SK-N-DZ (cell line): ENCODE measurements around the gene PHF2. TPM values are rescaled to one million over a fixed set of nuclear protein-coding genes. Genes with fewer than 3 reads are reported as not detected.

ENCODE experiments used
- DNase-seq: peaks from one replicate; pipeline ENCODE4 v3.0.0-alpha.2; 2015; ENCODE audit warnings: low spot score
- polyA plus RNA-seq, 2 experiments: library from polyadenylated mRNA; depleted of rRNA; stranded (reverse); fragments of >200 nt; gene quantifications; 2 replicates each; pipeline ENCODE4 v1.2.3, GENCODE V29; 2014

Gene PHF2
- 19.9 and 24.4 TPM in 2 replicates for polyA plus RNA-seq (2014; cell fraction: cytosol; rRNA removed)
- 21.9 and 23.1 TPM in 2 replicates for polyA plus RNA-seq (2014; cell fraction: nucleus; rRNA removed)

DNA sequence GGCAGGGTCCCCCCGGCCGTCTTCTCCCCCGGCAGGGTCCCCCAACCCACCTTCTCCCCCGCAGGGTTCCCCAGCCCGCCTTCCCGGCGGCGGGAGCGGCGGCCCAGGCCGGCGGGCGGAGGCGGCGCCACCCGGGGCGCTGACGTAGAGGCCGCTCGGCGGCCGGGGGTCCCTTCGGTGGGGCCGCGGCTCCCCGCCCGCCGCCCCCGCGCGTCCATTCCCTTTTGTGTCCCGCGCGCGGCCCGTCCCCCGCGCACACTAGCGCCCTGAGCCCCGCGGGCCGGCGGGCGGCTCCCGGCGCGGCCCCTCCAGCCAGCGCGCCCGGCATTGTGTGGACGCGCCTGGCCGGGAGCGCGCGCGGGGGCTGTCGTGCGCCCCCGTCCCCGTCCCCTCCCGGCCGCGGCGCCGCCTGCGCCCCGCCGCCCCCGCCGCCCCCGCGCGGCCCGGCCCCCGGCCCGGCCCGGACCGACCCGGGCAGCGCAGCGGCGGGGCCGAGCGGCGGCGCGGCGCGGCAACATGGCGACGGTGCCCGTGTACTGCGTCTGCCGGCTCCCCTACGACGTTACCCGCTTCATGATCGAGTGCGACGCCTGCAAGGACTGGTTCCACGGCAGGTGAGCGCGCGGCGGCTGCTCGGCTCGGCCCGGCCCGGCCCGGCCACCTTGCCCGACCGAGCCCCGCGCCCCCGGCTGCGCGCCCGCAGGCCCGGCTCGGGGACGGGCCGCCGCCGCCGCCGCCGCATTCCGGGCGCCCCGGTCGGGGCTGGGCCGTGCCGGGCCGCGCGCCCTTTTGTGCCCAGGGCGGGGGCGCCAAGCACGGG, at the start of gene PHF2:
PHF2 (plus strand) TSS at position 327 of the 820 bp plus-strand sequence; CDS start at position 517, 190 bp downstream.
- no peak for DNase-seq

DNA sequence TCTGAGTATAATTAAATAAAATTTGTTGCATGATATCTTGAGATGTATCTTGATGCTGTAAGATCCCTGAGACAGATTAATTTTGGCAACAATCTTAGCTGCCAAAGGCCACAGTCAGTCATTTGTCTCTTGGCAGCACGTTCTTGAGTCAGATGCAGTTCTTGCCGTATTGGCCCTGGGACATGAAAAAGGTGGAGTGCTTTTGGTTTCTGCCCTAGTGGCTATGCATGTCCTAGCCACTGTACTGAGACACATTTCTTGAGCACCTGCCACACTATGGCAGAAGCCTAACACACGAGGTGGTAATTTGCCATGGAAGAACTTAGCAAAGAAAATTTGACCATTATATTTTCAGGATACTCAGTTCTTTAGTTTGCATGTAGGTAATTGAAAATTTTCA, 45.0 kb upstream of the PHF2 start:
- DNase-seq, result no peak

GRCh38 chr9:93532141-93532540, 44.2 kb upstream of the PHF2 start:
- no peak for DNase-seq

GRCh38 chr9:93533863-93534262, 42.5 kb upstream of the PHF2 start:
- no peak for DNase-seq

DNA sequence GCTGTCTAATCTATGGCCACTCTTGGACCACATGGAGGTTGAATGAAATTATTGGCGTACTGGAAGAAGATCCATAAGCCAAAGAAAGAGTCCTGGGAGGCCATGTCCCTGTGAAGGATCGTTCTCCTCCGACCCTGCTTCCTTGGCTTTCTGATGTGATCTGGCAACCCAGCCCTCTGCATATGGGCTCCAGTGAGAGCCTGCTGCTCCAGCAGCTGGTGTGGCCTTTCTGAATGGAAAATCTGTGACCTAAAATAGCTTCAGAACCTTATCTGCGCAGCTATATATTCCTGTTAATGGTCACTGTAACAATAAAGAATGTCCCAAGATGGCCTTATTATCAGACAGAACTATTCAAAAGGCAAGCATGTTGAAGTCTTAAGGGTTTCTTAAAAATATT, 40.2 kb upstream of the PHF2 start:
- DNase-seq, result no peak

DNA sequence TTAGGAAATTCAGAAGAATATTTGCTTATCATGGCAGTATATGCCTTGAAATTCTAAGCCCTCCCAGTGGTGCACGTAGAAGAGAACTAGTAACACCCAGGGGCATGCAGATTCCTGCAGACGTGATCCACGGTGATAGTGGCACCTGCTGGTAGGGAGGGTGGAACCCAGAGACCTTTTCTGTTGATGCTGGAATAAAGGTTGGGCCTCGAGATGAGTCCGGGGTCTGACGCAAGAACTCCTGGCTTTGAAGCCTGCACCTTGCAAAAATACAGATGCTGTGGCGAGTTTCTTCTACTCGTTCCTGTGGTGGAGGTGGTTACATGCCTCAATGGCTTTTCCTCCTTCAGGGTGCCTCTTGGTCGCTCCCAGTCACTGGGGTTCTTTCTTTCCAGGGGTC, 39.5 kb upstream of the PHF2 start:
- DNase-seq, result no peak

- no peak for DNase-seq
Observed at GRCh38 chr9:93540305-93540704, 36.1 kb upstream of the PHF2 start.

GRCh38 chr9:93541005-93541404, 35.4 kb upstream of the PHF2 start:
- DNase-seq, result no peak

- DNase-seq, result peak; percentile 5
Observed at GRCh38 chr9:93541581-93542349, 34.6 kb upstream of the PHF2 start.

DNA sequence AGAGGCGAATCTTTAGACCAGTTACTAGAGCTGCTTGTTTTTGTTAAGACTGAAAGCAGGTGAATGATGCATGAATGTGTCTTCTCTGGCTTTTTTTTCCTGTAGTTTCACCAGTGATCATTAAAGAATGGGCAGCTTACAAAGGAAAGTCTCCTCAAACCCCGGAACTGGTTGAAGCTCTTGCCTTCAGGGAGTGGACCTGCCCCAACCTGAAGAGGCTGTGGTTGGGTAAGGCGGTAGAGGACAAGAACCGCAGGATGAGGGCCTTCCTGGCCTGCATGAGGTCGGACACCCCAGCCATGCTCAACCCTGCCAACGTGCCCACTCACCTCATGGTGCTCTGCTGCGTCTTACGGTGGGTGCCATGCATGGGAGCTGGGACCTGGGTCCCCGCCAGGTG, 33.3 kb upstream of the PHF2 start:
- DNase-seq, result no peak

GRCh38 chr9:93546356-93546755, 30.0 kb upstream of the PHF2 start:
- no peak for DNase-seq

- DNase-seq, result no peak
Observed at GRCh38 chr9:93549611-93550010, 26.8 kb upstream of the PHF2 start.

DNA sequence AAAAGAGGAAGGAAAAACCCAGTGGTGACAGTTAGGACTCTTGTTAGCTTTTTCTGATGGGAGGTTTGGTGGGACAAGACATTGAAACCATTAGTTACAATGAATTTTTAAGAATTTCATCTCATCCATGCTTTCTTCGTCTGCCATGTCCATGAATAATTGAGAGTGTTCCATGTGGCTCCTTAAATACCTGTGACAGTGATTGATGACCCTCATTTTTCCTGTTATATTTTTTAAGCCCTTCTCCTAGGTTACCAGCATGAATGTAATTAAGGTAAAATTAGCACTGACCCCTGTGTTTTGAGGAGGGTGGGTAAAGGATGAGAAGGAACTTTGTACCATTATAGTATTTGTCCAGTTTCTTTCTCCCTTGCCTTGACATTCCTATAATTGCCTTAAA, 23.5 kb upstream of the PHF2 start:
- no peak for DNase-seq

DNA sequence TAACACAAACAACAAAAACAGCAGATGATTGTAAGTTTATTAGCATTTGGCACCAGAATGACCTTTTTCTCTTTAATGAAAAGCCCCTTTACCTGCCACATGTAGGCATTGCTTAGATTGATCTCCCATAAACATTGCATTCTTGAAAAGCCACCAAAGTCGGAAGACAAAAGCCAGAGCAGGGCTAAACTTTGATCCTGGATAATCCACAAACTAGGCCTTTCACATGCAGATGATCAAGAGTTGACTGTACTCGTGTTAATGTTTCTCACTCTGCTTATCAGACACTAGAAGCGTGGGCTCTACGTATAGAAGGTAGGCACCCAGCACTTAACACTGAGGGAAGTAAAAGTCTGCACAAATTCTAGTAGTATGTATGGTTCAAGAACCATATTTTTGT, 21.0 kb upstream of the PHF2 start:
- no peak for DNase-seq

GRCh38 chr9:93557366-93558137, 18.8 kb upstream of the PHF2 start:
- no peak for DNase-seq

DNA sequence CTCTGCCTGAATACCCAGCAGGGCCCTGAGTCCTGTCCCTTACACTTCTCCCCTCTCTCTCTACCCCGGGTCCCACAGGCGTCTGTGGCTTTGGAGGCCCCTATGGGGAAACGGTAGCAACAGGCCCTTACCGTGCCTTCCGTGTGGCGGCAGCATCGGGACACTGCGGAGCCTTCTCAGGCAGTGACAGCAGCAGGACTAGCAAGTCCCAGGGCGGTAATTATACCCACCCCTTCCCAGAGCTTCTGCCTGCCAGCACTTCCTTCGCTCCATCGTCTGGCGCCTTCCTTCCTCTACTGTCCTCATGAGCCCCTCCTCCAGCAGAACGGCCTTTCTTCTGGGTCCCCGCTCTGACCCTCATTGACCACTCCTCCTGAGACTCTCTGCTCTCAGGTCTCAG, 17.9 kb upstream of the PHF2 start:
- no peak for DNase-seq

GRCh38 chr9:93560991-93561390, 15.4 kb upstream of the PHF2 start:
- no peak for DNase-seq

DNA sequence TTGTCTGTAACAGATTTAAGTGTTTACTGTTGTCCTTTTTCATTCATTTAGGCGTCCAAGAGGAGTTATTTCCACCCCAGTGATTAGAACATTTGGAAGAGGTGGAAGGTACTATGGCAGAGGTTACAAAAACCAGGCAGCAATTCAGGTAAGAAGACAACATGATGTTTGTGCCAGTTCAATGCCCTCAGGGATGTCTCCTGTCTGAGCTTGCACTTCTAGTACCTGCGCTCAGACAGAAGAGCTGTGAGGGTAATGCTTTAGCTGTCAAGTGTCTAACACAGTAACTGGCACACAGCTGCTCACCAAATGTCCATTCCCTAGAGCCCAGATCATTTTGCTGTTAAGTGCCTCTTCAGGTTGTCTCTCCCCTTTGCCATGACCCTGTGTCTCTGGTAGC, 14.2 kb upstream of the PHF2 start:
- no peak for DNase-seq

DNA sequence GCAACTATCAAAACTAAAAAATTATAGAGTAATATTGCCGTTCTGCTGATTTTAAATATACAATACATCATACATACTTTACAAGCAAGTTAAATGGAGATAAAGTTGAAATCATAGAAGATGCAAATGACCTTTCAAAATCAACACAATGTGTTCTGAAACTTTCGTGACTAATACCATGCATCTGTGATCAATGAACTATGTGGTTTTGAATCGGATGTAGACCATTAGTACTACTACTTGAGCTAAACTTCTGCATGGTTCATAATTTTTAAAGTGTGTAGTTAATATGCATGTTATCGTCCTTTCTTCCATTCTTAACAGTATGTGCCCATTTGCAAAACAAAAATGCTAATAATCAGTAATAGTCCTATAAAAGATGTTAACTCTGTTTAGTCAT, 11.3 kb upstream of the PHF2 start:
- DNase-seq, result no peak

- DNase-seq, result peak; percentile 88
Observed at GRCh38 chr9:93566408-93567270, 9.7 kb upstream of the PHF2 start.
